ENCODE results near the gene KLHDC10. TPM values are rescaled to one million over a fixed set of nuclear protein-coding genes. Genes with fewer than 3 reads are reported as not detected.
A peak's percentile ranks its signal among the peaks of the same experiment; 100 is the strongest.

The KLHDC10 gene
- total RNA-seq, 6 experiments from 2014 or later: 21.0 to 25.5 (median 24.1) TPM

DNA sequence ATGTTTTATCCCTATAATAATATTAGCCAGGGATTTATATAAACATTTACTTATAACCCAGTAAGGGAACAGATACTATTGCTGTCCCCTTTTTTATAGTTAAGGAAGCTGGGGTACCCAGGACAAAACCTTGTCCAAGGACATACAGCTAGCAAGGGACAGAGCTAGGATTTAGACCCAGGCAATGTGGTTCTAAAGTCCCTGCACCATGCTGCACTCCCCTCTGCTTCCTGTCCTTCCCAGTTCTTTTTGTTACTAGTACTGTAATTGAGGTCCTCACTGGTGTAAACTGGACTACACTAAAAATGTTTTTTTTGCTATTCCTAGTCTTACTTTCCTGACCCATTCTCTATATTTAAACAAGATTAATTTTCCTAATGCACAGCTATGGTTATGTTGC lies 16.6 kb downstream of the KLHDC10 start:
- Mint-ChIP-seq H3K27me3 (ENCODE audit: insufficient read depth) (no peaks in the 10 kb centered on the region), H3K4me1 (ENCODE audit: low read depth) (peaks cover 50% of the 10 kb centered on the region), H3K4me3 (no peak overlapping the region), H3K27ac (peak overlapping the region; percentile 22; the same call in 1 of the 2 replicates), H3K9me3 (no peaks in the 10 kb centered on the region), H3K36me3 (ENCODE audit: low read depth) (peaks cover 11% of the 10 kb centered on the region)
- TF ChIP-seq CTCF (IDR thresholded peaks at IDR 0.05): no peak
- no peak for DNase-seq

DNA sequence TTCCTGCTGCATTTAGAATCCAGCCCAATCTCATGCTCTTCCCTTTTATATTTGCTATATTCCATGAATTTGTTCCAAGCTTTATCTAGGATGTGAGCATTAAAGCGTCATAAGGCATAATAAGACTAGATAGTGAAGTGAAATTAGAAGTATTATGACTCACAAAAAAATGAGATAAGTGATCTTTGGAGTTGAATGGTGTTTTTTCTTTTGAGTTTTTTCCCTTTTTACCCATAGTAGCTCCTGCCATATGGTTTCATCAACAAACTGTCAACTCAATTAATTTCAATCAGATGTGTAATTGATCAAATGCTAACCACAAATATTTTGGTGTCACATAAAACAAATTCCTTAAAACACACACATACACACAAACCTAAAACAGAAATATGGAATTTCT lies 17.0 kb downstream of the KLHDC10 start:
- DNase-seq: no peak
- H3K4me1 Mint-ChIP-seq (ENCODE audit: low read depth): peaks cover 51% of the 10 kb centered on the region

GRCh38 chr7:130090745-130091532 lies 20.6 kb downstream of the KLHDC10 start:
- H3K4me3 Mint-ChIP-seq: no peak overlapping the region
- H3K36me3 Mint-ChIP-seq (ENCODE audit: low read depth): no peaks in the 10 kb centered on the region
- no peak for DNase-seq
- H3K27ac Mint-ChIP-seq: no peak overlapping the region
- H3K4me1 Mint-ChIP-seq (ENCODE audit: low read depth): peaks cover 39% of the 10 kb centered on the region
- H3K27me3 Mint-ChIP-seq (ENCODE audit: insufficient read depth): no peaks in the 10 kb centered on the region
- no peaks in the 10 kb centered on the region for H3K9me3 Mint-ChIP-seq
- no peak for TF ChIP-seq CTCF (IDR thresholded peaks at IDR 0.05)

More for the DNA sequence above, 17.0 kb downstream of the KLHDC10 start:
- peaks cover 11% of the 10 kb centered on the region for H3K36me3 Mint-ChIP-seq (ENCODE audit: low read depth)
- H3K27me3 Mint-ChIP-seq (ENCODE audit: insufficient read depth): no peaks in the 10 kb centered on the region
- no peak overlapping the region for H3K4me3 Mint-ChIP-seq
- peak overlapping the region; percentile 22; the same call in 1 of the 2 replicates for H3K27ac Mint-ChIP-seq
- TF ChIP-seq CTCF (IDR thresholded peaks at IDR 0.05): no peak
- no peaks in the 10 kb centered on the region for H3K9me3 Mint-ChIP-seq

DNA sequence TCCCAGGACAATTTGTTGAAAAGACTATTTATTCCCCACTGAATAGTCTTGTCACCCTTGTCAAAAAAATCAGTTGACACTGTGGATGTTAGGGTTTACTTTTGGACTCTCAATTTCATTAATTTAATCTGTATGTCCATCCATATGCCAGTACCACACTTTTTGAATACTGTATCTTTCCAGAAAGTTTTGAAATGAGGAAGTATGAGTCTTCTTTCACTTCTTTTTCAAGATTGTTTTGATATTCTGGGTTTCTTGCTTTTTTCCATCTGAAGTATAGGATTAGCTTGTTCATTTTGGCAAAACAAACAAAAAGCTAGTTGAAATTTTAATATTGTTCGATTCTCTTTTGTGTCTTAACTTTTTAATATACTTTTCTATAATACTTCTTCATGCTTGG lies 21.7 kb downstream of the KLHDC10 start:
- Mint-ChIP-seq H3K27ac (no peak overlapping the region), H3K4me3 (no peak overlapping the region), H3K27me3 (ENCODE audit: insufficient read depth) (no peaks in the 10 kb centered on the region), H3K36me3 (ENCODE audit: low read depth) (no peaks in the 10 kb centered on the region), H3K4me1 (ENCODE audit: low read depth) (peaks cover 46% of the 10 kb centered on the region), H3K9me3 (no peaks in the 10 kb centered on the region)
- no peak for DNase-seq
- TF ChIP-seq CTCF (IDR thresholded peaks at IDR 0.05): no peak

- TF ChIP-seq CTCF (IDR thresholded peaks at IDR 0.05): no peak
- Mint-ChIP-seq H3K27ac (no peak overlapping the region), H3K4me3 (no peak overlapping the region), H3K27me3 (ENCODE audit: insufficient read depth) (no peaks in the 10 kb centered on the region), H3K4me1 (ENCODE audit: low read depth) (peaks cover 40% of the 10 kb centered on the region), H3K36me3 (ENCODE audit: low read depth) (no peaks in the 10 kb centered on the region), H3K9me3 (no peaks in the 10 kb centered on the region)
- DNase-seq: no peak
Observed at GRCh38 chr7:130092598-130092997, 22.3 kb downstream of the KLHDC10 start.

Data from HFFc6 (cell line).